Omental fat pad (tissue), 4 donors: ENCODE data around the gene PDE7B. TPM values are rescaled to one million over a fixed set of nuclear protein-coding genes. Genes with fewer than 3 reads are reported as not detected.

Experiments
- ATAC-seq: fragments of 150-250 bp; one replicate; pipeline ENCODE4 v1.9.1; 2016; ENCODE audit warnings: mild to moderate bottlenecking, moderate library complexity; ENCODE audit not compliant: low FRiP score
- DNase-seq: peaks from one replicate; pipeline ENCODE4 v3.0.0-alpha.2; 2019; ENCODE audit warnings: low spot score
- total RNA-seq, 4 donors: library from RNA; depleted of rRNA; stranded (reverse); fragments of >200 nt; gene quantifications; one replicate each; pipeline ENCODE4 v1.1.0, GENCODE V29; 2016
- TF ChIP-seq, protein P1 (sequence below), 3 donors: fragments of 450-650 bp; IDR thresholded peaks; one replicate each; pipeline ENCODE4 v1.5.1; 2016 to 2017; ENCODE audit warnings: antibody characterized with exemption in 3 of 3, mild to moderate bottlenecking in 3 of 3, moderate library complexity in 2 of 3

The PDE7B gene
- total RNA-seq, 4 donors from 2014 or later = 7.3 to 15.0 (median 12.1) TPM

DNA sequence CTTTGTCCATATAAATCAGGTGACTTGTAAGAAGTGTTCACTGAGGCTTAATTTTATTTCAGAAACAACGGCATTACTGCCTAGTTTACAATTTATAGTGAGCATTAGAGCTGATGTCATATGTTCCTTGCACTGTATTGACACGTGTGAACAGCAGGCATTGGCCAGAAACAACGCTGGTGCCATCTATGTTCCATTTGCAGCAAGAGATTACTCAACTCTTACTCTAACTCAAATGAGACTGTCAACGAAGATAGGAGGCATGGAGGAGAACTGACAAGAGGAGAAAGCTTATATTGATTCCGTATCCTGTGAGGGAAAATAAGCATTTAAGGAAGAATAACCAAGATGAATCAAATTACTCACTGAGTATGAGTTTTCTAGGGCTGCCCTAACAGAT, 350.2 kb downstream of the PDE7B start:
- ATAC-seq (no peak), DNase-seq (no peak)
- TF ChIP-seq, protein P1, sequence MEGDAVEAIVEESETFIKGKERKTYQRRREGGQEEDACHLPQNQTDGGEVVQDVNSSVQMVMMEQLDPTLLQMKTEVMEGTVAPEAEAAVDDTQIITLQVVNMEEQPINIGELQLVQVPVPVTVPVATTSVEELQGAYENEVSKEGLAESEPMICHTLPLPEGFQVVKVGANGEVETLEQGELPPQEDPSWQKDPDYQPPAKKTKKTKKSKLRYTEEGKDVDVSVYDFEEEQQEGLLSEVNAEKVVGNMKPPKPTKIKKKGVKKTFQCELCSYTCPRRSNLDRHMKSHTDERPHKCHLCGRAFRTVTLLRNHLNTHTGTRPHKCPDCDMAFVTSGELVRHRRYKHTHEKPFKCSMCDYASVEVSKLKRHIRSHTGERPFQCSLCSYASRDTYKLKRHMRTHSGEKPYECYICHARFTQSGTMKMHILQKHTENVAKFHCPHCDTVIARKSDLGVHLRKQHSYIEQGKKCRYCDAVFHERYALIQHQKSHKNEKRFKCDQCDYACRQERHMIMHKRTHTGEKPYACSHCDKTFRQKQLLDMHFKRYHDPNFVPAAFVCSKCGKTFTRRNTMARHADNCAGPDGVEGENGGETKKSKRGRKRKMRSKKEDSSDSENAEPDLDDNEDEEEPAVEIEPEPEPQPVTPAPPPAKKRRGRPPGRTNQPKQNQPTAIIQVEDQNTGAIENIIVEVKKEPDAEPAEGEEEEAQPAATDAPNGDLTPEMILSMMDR (IDR thresholded peaks at IDR 0.05) = no peak

DNA sequence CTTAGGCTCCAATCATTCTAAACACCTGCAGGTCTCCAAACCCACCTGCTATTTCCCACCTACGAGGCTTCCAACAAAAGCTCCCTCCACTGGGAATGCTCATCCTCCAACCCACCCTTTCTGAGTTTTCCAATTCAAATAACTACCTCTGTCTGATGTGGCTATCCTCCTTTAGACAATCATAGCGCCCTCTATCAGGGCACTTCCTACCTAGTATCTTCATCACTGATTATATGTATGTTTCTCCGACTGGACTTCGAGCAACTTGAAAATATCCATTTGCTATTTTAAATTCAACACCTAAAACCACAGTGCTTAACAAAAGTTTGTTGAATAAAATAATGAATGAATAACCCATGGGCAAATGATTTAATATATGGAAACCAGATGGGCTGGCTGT, 357.3 kb downstream of the PDE7B start:
- DNase-seq (no peak), ATAC-seq (no peak)
- TF ChIP-seq, protein P1 (IDR thresholded peaks at IDR 0.05) = no peak

DNA sequence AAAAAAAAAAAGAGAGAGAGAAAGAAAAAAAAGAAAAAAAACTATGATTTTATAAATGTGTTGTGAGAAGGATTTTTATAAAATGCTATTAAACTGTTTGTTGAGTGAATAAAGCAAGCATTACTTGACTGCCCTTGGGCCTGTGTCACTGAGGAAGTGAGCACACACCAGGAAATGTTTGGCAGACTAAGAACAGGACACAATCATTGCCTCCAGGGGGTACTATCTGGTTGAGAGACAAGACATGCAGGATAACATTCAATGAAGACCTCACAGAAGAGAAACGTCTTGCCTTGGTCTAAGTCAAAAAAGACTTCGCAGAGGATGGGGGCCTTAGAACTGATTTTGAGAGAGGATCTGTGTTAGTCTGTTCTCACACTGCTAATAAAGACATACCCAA, 358.0 kb downstream of the PDE7B start:
- TF ChIP-seq, protein P1 (IDR thresholded peaks at IDR 0.05) = no peak
- no peak for DNase-seq

DNA sequence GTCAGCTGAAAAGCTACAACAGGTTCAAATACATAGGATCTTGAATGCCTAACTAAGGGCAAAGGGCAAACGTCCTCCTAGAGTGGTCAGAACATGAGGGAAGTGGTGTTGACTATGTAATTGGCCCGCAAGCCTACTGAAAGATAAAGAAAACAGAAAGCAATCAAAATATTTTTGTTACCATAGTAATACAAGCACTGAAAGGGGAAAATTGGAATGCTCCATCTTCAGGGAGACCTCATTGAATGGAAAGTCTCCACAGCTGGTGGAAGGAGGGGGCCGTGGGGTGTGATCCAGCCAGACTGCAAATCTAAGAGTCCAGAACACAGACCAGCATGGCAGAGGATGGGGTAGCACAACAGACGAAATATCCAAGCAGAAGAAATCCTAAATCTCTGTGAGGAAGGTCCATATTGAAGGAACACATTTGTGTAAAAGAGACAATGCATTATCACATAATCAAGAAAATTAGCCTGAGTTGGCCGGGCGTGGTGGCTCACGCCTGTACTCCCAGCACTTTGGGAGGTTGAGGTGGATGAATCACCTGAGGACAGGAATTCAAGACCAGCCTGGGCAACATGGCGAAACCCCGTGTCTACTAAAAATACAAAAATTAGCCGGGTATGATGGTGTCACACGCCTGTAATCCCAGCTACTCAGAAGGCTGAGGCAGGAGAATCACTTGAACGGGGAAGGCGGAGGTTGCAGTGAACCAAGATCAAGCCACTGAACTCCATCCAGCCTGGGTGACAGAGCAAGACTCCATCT, 359.1 kb downstream of the PDE7B start:
- DNase-seq (no peak), ATAC-seq (no peak)
- TF ChIP-seq, protein P1 (IDR thresholded peaks at IDR 0.05) = no peak

More for the DNA sequence above, 358.0 kb downstream of the PDE7B start:
- no peak for ATAC-seq

DNA sequence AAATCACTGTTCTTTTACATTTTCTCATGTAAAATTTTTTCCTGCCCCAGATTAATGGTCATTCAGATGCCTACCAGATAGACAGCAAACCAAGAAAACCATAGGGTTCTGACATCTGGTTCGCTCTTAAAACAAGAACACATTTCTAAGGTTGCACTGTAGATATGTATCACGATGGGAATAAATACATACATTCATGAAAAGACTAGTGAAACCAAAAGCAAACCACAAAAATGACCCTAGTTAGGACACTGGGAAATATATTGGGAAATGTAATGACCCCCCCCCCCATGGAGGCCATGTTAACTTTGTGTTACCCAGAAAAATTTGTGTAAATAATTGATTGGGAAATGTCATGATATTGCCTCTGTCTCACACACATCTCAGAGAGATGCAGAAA, 361.1 kb downstream of the PDE7B start:
- DNase-seq (no peak), ATAC-seq (no peak)
- TF ChIP-seq, protein P1 (IDR thresholded peaks at IDR 0.05) = no peak

DNA sequence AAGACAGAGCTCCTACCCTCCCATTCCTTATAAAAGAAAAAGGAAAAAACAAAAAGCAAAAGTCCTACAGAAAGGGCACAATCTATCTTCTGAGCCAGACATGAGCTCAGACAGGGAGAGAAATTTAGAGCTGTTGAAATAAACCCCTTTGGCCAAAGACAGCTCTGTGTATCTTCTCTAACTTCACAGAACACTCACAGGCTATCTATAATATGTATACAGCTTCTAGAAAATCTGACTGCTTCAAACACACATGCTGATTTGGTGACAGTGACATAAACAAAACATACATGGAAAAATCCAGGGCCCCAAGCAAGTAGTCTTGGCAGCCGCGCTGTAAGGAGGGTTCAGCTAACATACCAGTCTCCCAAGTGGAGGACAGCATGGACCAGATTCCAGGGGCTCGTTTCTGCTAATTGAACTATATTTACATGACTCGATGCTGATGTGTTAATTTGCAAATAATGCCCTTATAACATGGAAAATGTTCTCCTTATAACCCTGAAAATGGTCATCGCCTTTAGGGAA, 361.6 kb downstream of the PDE7B start:
- ATAC-seq (no peak), DNase-seq (no peak)
- TF ChIP-seq, protein P1 (IDR thresholded peaks at IDR 0.05) = no peak

DNA sequence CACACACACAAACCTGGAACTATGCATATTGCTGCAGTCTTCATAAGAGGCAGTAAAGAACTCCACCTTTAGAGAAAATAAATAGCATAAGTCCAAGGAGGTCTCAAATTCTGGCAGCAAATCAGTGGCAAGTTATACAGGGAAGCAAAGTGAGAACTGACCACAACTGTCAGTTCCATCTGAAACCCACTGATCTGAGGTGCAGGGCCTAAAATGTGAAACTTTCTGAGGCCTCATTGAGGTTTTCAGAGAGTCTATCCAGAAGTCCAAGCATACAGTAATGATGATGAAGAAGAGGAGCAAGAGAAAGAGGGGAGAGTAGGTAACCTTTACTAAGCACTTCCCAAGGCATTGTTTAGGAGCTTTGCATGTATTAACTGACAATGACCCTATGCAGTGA, 362.4 kb downstream of the PDE7B start:
- ATAC-seq = no peak
- TF ChIP-seq, protein P1 (IDR thresholded peaks at IDR 0.05) = no peak
- no peak for DNase-seq
